ENCODE data around the gene APBB1.
A peak's percentile ranks its signal among the peaks of the same experiment; 100 is the strongest.

The APBB1 gene

GRCh38 chr11:6418557-6419008 lies 311 bp downstream of the APBB1 start:
- peak in 4 of 10 donors; percentile 28 to 86 (median 40) for DNase-seq
- intact Hi-C loops (cut with DNase I): loop anchor here (2.0 kb wide), 1 partner anchor 28 kb away; the partner anchor contains the start of gene SMPD1

GRCh38 chr11:6417907-6418556 lies 862 bp downstream of the APBB1 start:
- no peak for DNase-seq
- intact Hi-C loops (cut with DNase I): loop anchor here (2.0 kb wide), 1 partner anchor 27 kb away; the partner anchor contains the start of gene SMPD1

- DNase-seq: no peak
- intact Hi-C loops (cut with DNase I): no loop called here
These were observed 3.1 kb downstream of the APBB1 start for GRCh38 chr11:6415797-6416196.

GRCh38 chr11:6414874-6415328 lies 4.0 kb downstream of the APBB1 start:
- DNase-seq: no peak
- intact Hi-C loops (cut with DNase I): no loop called here

- peak in 6 of 10 donors; percentile 62 to 94 (median 80) for DNase-seq
- intact Hi-C loops (cut with DNase I): no loop called here
These were observed 5.1 kb downstream of the APBB1 start for GRCh38 chr11:6413791-6414201.

- intact Hi-C loops (cut with DNase I): no loop called here
These were observed 7.3 kb downstream of the APBB1 start for GRCh38 chr11:6411594-6412031.

GRCh38 chr11:6410695-6411430 lies 8.0 kb downstream of the APBB1 start:
- DNase-seq: peak in 6 of 10 donors; percentile 56 to 96 (median 68)
- intact Hi-C loops (cut with DNase I): no loop called here

More at GRCh38 chr11:6411594-6412031, 7.3 kb downstream of the APBB1 start:
- peak; percentile 73 to 98 (median 86) for DNase-seq

- intact Hi-C loops (cut with DNase I): no loop called here
- no peak for DNase-seq
These were observed 12.5 kb downstream of the APBB1 start for GRCh38 chr11:6406370-6406769.

GRCh38 chr11:6405846-6406245 lies 13.0 kb downstream of the APBB1 start:
- intact Hi-C loops (cut with DNase I): no loop called here
- DNase-seq: peak in 1 of 10 donors; percentile 55

- intact Hi-C loops (cut with DNase I): no loop called here
- DNase-seq: peak; percentile 57 to 96 (median 77)
These were observed 13.7 kb downstream of the APBB1 start for GRCh38 chr11:6405052-6405667.

GRCh38 chr11:6404342-6405051 lies 14.4 kb downstream of the APBB1 start:
- intact Hi-C loops (cut with DNase I): no loop called here
- DNase-seq: peak in 6 of 10 donors; percentile 51 to 95 (median 80)

GRCh38 chr11:6403539-6403938 lies 15.4 kb downstream of the APBB1 start:
- peak in 1 of 10 donors; percentile 55 for DNase-seq
- intact Hi-C loops (cut with DNase I): no loop called here

GRCh38 chr11:6402561-6402981 lies 16.3 kb downstream of the APBB1 start:
- intact Hi-C loops (cut with DNase I): no loop called here
- DNase-seq: peak in 1 of 10 donors; percentile 23

- peak in 2 of 10 donors; percentile 75 to 83 for DNase-seq
- intact Hi-C loops (cut with DNase I): no loop called here
These were observed 16.8 kb downstream of the APBB1 start for GRCh38 chr11:6402061-6402470.

- intact Hi-C loops (cut with DNase I): no loop called here
- DNase-seq: peak in 4 of 10 donors; percentile 23 to 86 (median 77)
These were observed 17.4 kb downstream of the APBB1 start for GRCh38 chr11:6401464-6401863.

- intact Hi-C loops (cut with DNase I): no loop called here
- peak in 2 of 10 donors; percentile 39 to 89 for DNase-seq
These were observed 18.2 kb downstream of the APBB1 start for GRCh38 chr11:6400431-6401345.

- intact Hi-C loops (cut with DNase I): loop anchor here (10.0 kb wide), 1 partner anchor 847 kb away; no protein-coding TSS in a partner anchor
- DNase-seq: peak in 1 of 10 donors; percentile 21
These were observed 21.3 kb downstream of the APBB1 start for GRCh38 chr11:6397636-6398035.

GRCh38 chr11:6397156-6397555 lies 21.7 kb downstream of the APBB1 start:
- DNase-seq: peak in 1 of 10 donors; percentile 26
- intact Hi-C loops (cut with DNase I): loop anchor here (10.0 kb wide), 1 partner anchor 848 kb away; no protein-coding TSS in a partner anchor
